Right lobe of liver (tissue), 6 donors: ENCODE data around the gene MGAT3. TPM values are rescaled to one million over a fixed set of nuclear protein-coding genes. Genes with fewer than 3 reads are reported as not detected.

Source experiments
- ATAC-seq, 4 donors: fragments of 200-7000 bp; cut with Tn5 transposase; one replicate each; pipeline ENCODE4 v1.9.1; 2020; ENCODE audit warnings: mild to moderate bottlenecking in 4 of 4, moderate library complexity in 4 of 4
- DNase-seq, 3 donors: peaks; one replicate each; pipeline ENCODE4 v3.0.0-alpha.2; 2020
- H3K27ac ChIP-seq, 3 donors: fragments of 200-600 bp; one replicate each; pipeline ENCODE4 v1.8.0; 2022
- H3K27me3 ChIP-seq, 2 donors: fragments of 200-600 bp; one replicate each; pipeline ENCODE4 v1.8.0; 2022
- H3K36me3 ChIP-seq, 4 donors: fragments of 200-600 bp; sonication (generic) in 1 of 4; one replicate each; pipeline versions ENCODE4 v1.5.1 to v1.8.0; 2017 to 2022; ENCODE audit warnings: control low read depth in 1 of 4
- H3K4me1 ChIP-seq, 4 donors: fragments of 200-600 bp; sonication (generic) in 1 of 4; one replicate each; pipeline versions ENCODE4 v1.5.1 to v1.8.0; 2017 to 2022; ENCODE audit warnings: control low read depth in 1 of 4
- H3K4me3 ChIP-seq, 3 donors: fragments of 200-600 bp; one replicate each; pipeline ENCODE4 v1.8.0; 2022
- H3K9me3 ChIP-seq, 4 donors: fragments of 200-600 bp; sonication (generic) in 1 of 4; one replicate each; pipeline versions ENCODE4 v1.5.1 to v1.8.0; 2017 to 2022; ENCODE audit warnings: control low read depth in 1 of 4
- POLR2A ChIP-seq: fragments of 450-650 bp; IDR thresholded peaks from one replicate; pipeline ENCODE4 v1.6.1; 2017; ENCODE audit warnings: antibody characterized with exemption, mild to moderate bottlenecking
- WGBS: methylation state at CpG from one replicate; pipeline ENCODE4 v1.1.6; 2018; ENCODE audit warnings: low coverage, low lambda C conversion rate; ENCODE audit not compliant: insufficient coverage; ENCODE audit errors: missing lambda C conversion rate; 5-methylcytosine and 5-hydroxymethylcytosine counted together
- intact Hi-C, 2 donors: fragments of 100-400 bp; cut with DNase I; formaldehyde crosslinking; loops; one replicate each; pipeline versions ENCODE4 v1.11.2 to v1.14.1; 2022
- total RNA-seq, 6 experiments: library from RNA; depleted of rRNA in 2 of 6; stranded (reverse); fragments of >200 nt in 2 of 6; fragmentation: NEBNext Ultra II Directional in 3 of 6; extraction: Animal tissue kit (Norgen Biotek cat#: 25700) in 3 of 6; gene quantifications; one replicate each; pipeline versions ENCODE4 v1.1.0 to v1.2.4, GENCODE V29; 2016 to 2023
- TF ChIP-seq, protein P1 (sequence below), 4 donors: fragments of 200-600 bp in 3 of 4; fragments of 450-650 bp in 1 of 4; IDR thresholded peaks; one replicate each; pipeline versions ENCODE4 v1.5.1 to v1.8.0; 2016 to 2022; ENCODE audit warnings: antibody characterized with exemption in 4 of 4, mild to moderate bottlenecking in 2 of 4
- donor health status: DM: no; HTN: yes; CAD: no.
- donor health status: DM: no; HTN: no; CAD: no.
- donor health status: DM: no; HTN: no; CAD: no.
- donor health status: DM: no; HTN: yes; CAD: no.
- donor health status: DM: no; HTN: yes; CAD: no.

Gene MGAT3
- total RNA-seq, 6 experiments from 2014 or later, result 0.05 to 0.38 (median 0.07) TPM; not detected in 1

DNA sequence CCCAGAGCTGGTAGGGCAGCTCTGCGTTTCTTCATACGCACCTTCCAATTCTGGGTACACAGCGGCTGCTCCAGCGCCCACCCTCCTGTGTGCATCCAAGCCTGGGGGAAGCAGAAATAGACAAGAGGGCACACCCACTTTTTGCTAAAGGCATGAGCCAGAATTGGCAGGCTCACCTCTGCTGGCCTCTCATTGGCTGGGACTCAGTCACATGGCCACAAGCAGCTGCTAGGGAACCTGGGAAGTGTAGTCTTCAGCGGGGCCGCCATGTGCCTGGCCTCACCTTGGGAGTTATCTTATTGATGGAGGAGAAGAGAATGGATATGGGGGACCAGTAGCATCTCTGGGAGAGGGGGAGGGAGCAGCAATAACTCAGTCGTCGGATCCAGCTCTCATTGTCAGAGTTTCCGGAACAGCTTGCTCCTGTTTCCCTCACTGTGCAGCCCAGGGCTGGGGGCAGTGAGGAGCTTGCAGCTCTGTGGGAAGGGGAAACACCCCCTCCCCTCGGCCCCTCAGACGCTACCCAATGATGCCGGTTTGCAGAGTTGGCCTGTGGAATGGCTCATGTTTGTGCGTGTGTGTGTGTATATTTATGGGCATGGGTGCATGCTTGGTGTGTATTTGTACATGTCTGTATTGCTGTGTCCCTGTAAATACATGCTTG lies 33.5 kb downstream of the MGAT3 start:
- intact Hi-C loops, result loop anchor here in 1 of 2 donors (5.0 kb wide), 1 partner anchor 37 kb away; no protein-coding TSS in a partner anchor
- DNase-seq (peak; percentile 80 to 86 (median 86)), ATAC-seq (peak; percentile 88 to 96 (median 90))
- Histone ChIP-seq H3K4me1 (no peaks in the 10 kb centered on the region), H3K27me3 (no peaks in the 10 kb centered on the region), H3K9me3 (no peaks in the 10 kb centered on the region), H3K36me3 (no peaks in the 10 kb centered on the region), H3K27ac (no peak overlapping the region), H3K4me3 (no peak overlapping the region)
- TF ChIP-seq POLR2A, result no peak
- TF ChIP-seq, protein P1, sequence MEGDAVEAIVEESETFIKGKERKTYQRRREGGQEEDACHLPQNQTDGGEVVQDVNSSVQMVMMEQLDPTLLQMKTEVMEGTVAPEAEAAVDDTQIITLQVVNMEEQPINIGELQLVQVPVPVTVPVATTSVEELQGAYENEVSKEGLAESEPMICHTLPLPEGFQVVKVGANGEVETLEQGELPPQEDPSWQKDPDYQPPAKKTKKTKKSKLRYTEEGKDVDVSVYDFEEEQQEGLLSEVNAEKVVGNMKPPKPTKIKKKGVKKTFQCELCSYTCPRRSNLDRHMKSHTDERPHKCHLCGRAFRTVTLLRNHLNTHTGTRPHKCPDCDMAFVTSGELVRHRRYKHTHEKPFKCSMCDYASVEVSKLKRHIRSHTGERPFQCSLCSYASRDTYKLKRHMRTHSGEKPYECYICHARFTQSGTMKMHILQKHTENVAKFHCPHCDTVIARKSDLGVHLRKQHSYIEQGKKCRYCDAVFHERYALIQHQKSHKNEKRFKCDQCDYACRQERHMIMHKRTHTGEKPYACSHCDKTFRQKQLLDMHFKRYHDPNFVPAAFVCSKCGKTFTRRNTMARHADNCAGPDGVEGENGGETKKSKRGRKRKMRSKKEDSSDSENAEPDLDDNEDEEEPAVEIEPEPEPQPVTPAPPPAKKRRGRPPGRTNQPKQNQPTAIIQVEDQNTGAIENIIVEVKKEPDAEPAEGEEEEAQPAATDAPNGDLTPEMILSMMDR (IDR thresholded peaks at IDR 0.05), result no peak
- WGBS, result 22% methylated on average over 6 of the region's 13 CpGs

DNA sequence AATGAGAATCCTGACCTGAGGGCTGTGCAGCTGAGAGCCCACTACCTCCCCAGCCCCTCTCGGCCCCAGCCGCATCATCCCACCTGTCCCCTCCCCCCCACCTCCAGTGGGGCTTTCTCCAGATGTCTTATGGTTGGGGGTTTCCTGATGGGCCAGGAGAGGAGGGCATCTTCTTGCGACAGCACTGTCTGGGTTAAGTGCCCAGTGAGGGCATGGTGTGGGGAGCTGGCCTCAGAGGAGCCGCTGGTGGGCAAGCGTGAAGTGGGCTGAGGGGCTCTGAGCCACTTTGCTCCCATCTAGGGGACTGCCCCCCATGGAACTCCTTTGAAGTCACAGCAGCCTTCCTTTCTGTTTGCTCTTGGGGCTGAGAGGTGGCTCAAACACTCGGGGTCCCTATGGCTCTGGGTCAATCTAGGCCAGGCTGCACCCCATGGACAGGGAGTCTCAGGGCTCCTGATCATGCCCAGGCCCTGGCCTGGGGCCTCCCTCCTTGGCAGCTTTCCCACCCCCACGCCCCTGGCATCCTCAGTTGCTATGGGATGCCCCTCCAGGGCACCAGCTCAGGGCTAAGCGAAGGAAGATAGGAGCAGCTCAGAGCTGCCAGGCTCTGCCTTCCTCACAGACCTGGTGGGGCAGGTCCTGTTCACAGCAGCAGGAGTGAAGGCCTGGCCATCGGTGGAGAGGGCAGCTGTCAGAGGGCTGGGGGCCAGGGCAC lies 34.3 kb downstream of the MGAT3 start:
- no peaks in the 10 kb centered on the region for H3K36me3 ChIP-seq

DNA sequence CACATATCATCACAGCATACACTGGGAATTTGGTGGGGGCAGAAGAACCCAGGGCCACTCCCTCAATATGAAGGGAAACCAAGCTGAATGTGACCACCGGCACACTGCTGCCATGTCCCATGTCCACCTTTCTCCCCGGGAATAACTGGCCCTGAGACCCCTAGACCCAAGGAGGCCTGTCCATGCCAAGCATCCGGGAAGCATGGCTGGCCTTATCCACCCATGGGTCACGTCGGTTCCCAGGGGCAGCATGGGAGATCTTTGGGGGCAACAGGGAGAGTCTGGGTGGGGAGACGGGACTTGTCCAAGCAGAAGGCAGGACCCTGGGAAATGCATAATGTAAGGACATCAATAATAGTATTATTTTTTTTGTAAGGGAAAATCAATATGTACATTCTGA lies 34.9 kb downstream of the MGAT3 start:
- no peaks in the 10 kb centered on the region for H3K4me1 ChIP-seq
- H3K9me3 ChIP-seq, result no peaks in the 10 kb centered on the region
- H3K4me3 ChIP-seq, result no peak overlapping the region
- DNase-seq (peak in 1 of 3 donors; percentile 34), ATAC-seq (no peak)
- H3K27ac ChIP-seq, result no peak overlapping the region
- intact Hi-C loops, result loop anchor here in 1 of 2 donors (5.0 kb wide), 1 partner anchor 36 kb away; no protein-coding TSS in a partner anchor
- H3K27me3 ChIP-seq, result no peaks in the 10 kb centered on the region
- no peaks in the 10 kb centered on the region for H3K36me3 ChIP-seq
- no peak for TF ChIP-seq POLR2A
- WGBS, result 51% methylated on average over 4 of the region's 6 CpGs

More for the DNA sequence above, 34.3 kb downstream of the MGAT3 start:
- TF ChIP-seq, protein P1 (IDR thresholded peaks at IDR 0.05), result no peak
- no peak for TF ChIP-seq POLR2A
- no CpG with 5 or more reads among the region's 9 CpGs for WGBS
- intact Hi-C loops, result loop anchor here in 1 of 2 donors (5.0 kb wide), 1 partner anchor 36 kb away; no protein-coding TSS in a partner anchor
- Histone ChIP-seq H3K9me3 (no peaks in the 10 kb centered on the region), H3K27me3 (no peaks in the 10 kb centered on the region), H3K27ac (no peak overlapping the region), H3K4me3 (no peak overlapping the region), H3K4me1 (no peaks in the 10 kb centered on the region)
- no peak for ATAC-seq
- peak in 1 of 3 donors; percentile 41 for DNase-seq

DNA sequence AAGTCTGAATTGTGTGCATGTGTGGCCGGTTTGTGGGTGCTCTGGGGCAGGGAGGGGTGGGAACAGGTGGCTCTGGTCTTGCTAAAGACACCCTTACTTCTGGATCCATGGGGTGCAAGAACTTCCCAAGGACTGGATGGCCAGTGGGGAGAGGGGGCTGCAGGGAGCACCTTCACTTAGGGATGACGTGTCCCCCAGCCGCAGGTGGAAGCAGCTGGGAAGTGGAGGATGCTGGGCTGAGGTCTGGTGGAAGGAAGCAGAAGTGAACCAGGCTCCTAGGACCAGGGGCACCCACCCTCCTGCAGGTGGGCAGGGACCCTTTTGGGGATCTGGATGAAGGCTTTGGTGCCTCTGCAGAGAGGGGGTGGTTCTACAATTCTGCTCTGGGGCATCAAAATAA lies 35.4 kb downstream of the MGAT3 start:
- TF ChIP-seq, protein P1 (IDR thresholded peaks at IDR 0.05), result no peak
- no peak for TF ChIP-seq POLR2A

DNA sequence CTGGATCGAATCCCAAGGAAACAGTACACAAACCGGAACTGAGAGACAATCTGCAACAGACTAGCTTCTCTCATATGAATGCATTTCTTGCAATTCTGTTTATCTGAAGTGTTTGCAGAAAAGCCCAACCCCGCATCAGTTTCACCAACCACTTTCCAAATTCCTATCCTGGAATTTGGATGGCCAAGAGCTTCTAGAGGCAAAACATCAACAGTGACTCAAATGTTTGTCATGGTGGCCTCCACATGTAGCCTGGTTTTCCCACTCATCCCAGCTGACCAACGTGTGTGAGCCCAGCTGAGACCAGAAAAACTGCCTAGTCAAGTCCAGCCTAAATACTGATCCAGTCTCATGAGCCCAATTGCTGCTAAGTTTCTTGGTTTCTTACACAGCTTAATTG lies 36.9 kb downstream of the MGAT3 start:
- intact Hi-C loops, result loop anchor here in 1 of 2 donors (5.0 kb wide), 1 partner anchor 34 kb away; no protein-coding TSS in a partner anchor
- Histone ChIP-seq H3K27ac (no peak overlapping the region), H3K4me3 (no peak overlapping the region), H3K27me3 (no peaks in the 10 kb centered on the region), H3K4me1 (no peaks in the 10 kb centered on the region), H3K9me3 (no peaks in the 10 kb centered on the region), H3K36me3 (no peaks in the 10 kb centered on the region)
- WGBS, result 41% methylated on average over 4 of the region's 4 CpGs
- peak in 1 of 3 donors; percentile 2 for DNase-seq
- TF ChIP-seq, protein P1 (IDR thresholded peaks at IDR 0.05), result no peak
- no peak for TF ChIP-seq POLR2A
- no peak for ATAC-seq

More for the DNA sequence above, 35.4 kb downstream of the MGAT3 start:
- no peaks in the 10 kb centered on the region for H3K9me3 ChIP-seq
- WGBS, result 50% methylated on average over 1 of the region's 3 CpGs
- no peak overlapping the region for H3K4me3 ChIP-seq
- H3K27ac ChIP-seq, result no peak overlapping the region
- intact Hi-C loops, result loop anchor here in 1 of 2 donors (5.0 kb wide), 1 partner anchor 35 kb away; no protein-coding TSS in a partner anchor
- ATAC-seq (no peak), DNase-seq (peak in 1 of 3 donors; percentile 17)
- no peaks in the 10 kb centered on the region for H3K36me3 ChIP-seq
- no peaks in the 10 kb centered on the region for H3K27me3 ChIP-seq
- no peaks in the 10 kb centered on the region for H3K4me1 ChIP-seq
